Spleen (tissue), 11 donors: ENCODE measurements around the gene IL6R. TPM values are rescaled to one million over a fixed set of nuclear protein-coding genes. Genes with fewer than 3 reads are reported as not detected.

Experiments
- DNase-seq: peaks from one replicate; pipeline ENCODE4 v3.0.0-alpha.2; 2020
- H3K27ac ChIP-seq, 8 donors: fragments of 200-600 bp; sonication (generic) in 7 of 8; 1 replicate in 4 of 8; 2 replicates in 4 of 8; pipeline versions ENCODE4 v1.5.0 to v1.8.0; 2016 to 2021; ENCODE audit warnings: inconsistent platforms in 4 of 8, mild to moderate bottlenecking in 4 of 8, moderate library complexity in 1 of 8
- H3K27me3 ChIP-seq, 7 donors: fragments of 200-600 bp; sonication (generic) in 6 of 7; replicated peaks in 1 of 7; 1 replicate in 4 of 7; 2 replicates in 3 of 7; pipeline versions ENCODE4 v1.5.0 to v1.8.0; 2016 to 2021; ENCODE audit warnings: inconsistent platforms in 3 of 7, mild to moderate bottlenecking in 1 of 7
- H3K36me3 ChIP-seq, 6 donors: fragments of 200-600 bp; sonication (generic) in 5 of 6; 1 replicate in 4 of 6; 2 replicates in 2 of 6; pipeline versions ENCODE4 v1.5.0 to v1.8.0; 2016 to 2021; ENCODE audit warnings: inconsistent platforms in 2 of 6
- H3K4me1 ChIP-seq, 6 donors: fragments of 200-600 bp; sonication (generic) in 5 of 6; 1 replicate in 3 of 6; 2 replicates in 3 of 6; pipeline versions ENCODE4 v1.5.0 to v1.8.0; 2016 to 2021; ENCODE audit warnings: inconsistent platforms in 3 of 6
- H3K4me3 ChIP-seq, 8 donors: fragments of 200-600 bp; sonication (generic) in 7 of 8; 1 replicate in 4 of 8; 2 replicates in 4 of 8; pipeline versions ENCODE4 v1.5.0 to v1.8.0; 2016 to 2021; ENCODE audit warnings: inconsistent platforms in 4 of 8, mild to moderate bottlenecking in 4 of 8, moderate library complexity in 2 of 8
- H3K9me3 ChIP-seq, 8 donors: fragments of 200-600 bp; sonication (generic) in 7 of 8; 1 replicate in 4 of 8; 2 replicates in 4 of 8; pipeline versions ENCODE4 v1.5.0 to v1.8.0; 2016 to 2021; ENCODE audit warnings: inconsistent platforms in 4 of 8
- CTCF ChIP-seq, 11 experiments: fragments of 200-600 bp in 7 of 11; fragments of 450-650 bp in 4 of 11; sonication (generic) in 4 of 11; IDR thresholded peaks in 8 of 11; conservative IDR thresholded peaks in 3 of 11; 1 replicate in 7 of 11; 2 replicates in 4 of 11; pipeline versions ENCODE4 v1.4.0 to v1.8.0; 2016 to 2021; ENCODE audit warnings: antibody characterized with exemption in 11 of 11, inconsistent platforms in 4 of 11, mild to moderate bottlenecking in 1 of 11
- POLR2A ChIP-seq, 3 donors: fragments of 450-650 bp; IDR thresholded peaks; one replicate each; pipeline ENCODE4 v1.5.1; 2017; ENCODE audit warnings: antibody characterized with exemption in 3 of 3, mild to moderate bottlenecking in 1 of 3
- POLR2AphosphoS5 ChIP-seq, 3 donors: sonication (generic); formaldehyde crosslinking; IDR thresholded peaks; one replicate each; pipeline ENCODE4 v1.5.1; 2017; ENCODE audit warnings: antibody characterized with exemption in 3 of 3
- WGBS, 5 donors: extraction: QIAGEN DNeasy Blood & Tissue Kit in 3 of 5; methylation state at CpG; one replicate each; pipeline versions ENCODE4 v1.1.5 to v1.1.7; 2013 to 2018; 5-methylcytosine and 5-hydroxymethylcytosine counted together
- intact Hi-C: fragments of 100-400 bp; cut with DNase I; formaldehyde crosslinking; loops from one replicate; pipeline ENCODE4 v1.15.0; 2023; ENCODE audit warnings: low total_unique reads
- polyA plus RNA-seq, 3 donors: library from polyadenylated mRNA; stranded (reverse); fragments of 200-250 nt; gene quantifications; one replicate each; pipeline ENCODE4 v1.2.1, GENCODE V29; 2013
- total RNA-seq, 7 donors: library from RNA; depleted of rRNA in 3 of 7; stranded (reverse); fragments of >200 nt in 3 of 7; fragmentation: NEBNext Ultra II Directional in 4 of 7; extraction: Animal tissue kit (Norgen Biotek cat#: 25700) in 4 of 7; gene quantifications; one replicate each; pipeline versions ENCODE4 v1.1.0 to v1.2.1, GENCODE V29; 2016 to 2021
- donor health status: healthy with polysubstance abuse.
- donor health status: DM: no; HTN: no; CAD: no; lungs with moderate emphysema.
- donor health status: DM: no; HTN: no; CAD: no.
- donor health status: Bipolar disorder and iron deficiency.
- donor health status: healthy.
- donor health status: DM: no; HTN: no; CAD: no.
- donor health status: DM: yes; HTN: yes; CAD: no.

Gene IL6R
- total and polyA plus RNA-seq, 10 donors = 2.8 to 74.5 (median 47.8) TPM

- Histone ChIP-seq H3K27me3 (no peaks in the 10 kb centered on the region), H3K4me3 (no peak overlapping the region), H3K36me3 (peaks cover 0 to 94% (median 10%) of the 10 kb centered on the region in 6 donors), H3K27ac (no peak overlapping the region), H3K9me3 (no peaks in the 10 kb centered on the region), H3K4me1 (peaks cover 0 to 60% (median 29%) of the 10 kb centered on the region in 6 donors)
- DNase-seq = no peak
- 88 to 92% (median 89%) methylated on average over 8 of the region's 8 CpGs for WGBS, 5 donors
- intact Hi-C loops = no loop called here
- no peak for TF ChIP-seq POLR2AphosphoS5 (IDR thresholded peaks at IDR 0.05)
- no peak for TF ChIP-seq POLR2A (IDR thresholded peaks at IDR 0.05)
- no peak for TF ChIP-seq CTCF (IDR thresholded peaks at IDR 0.05 in 8 of 11, conservative IDR thresholded peaks at IDR 0.05 in 3 of 11)
These were observed 38.3 kb downstream of the IL6R start for GRCh38 chr1:154443274-154444013.

DNA sequence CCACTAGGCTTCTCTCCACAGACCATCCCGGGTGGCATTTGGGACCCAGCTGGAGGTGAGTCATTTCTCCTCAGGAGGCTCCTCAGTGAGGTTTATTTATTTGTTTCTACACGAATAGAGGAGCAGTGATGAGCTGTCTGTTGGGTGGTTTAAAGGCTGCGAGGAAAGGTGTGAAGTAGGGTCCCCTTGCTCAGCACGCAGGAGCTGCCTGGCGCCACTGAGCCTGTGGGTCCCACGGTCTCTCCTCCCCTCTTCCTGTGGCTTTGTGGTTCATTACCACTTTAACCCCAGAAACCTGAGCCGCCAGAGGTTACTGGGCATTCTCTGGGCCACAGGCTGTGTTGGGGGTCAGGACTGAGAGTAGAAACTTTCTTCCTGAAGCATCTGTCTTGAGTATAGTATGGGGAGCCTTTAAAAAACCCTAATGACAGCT, 39.9 kb downstream of the IL6R start:
- WGBS, 5 donors = 31 to 38% (median 35%) methylated on average over 6 to 7 of the region's 7 CpGs
- intact Hi-C loops = no loop called here
- Histone ChIP-seq H3K4me3 (no peak overlapping the region), H3K36me3 (peaks cover 0 to 96% (median 20%) of the 10 kb centered on the region in 6 donors), H3K27ac (no peak overlapping the region), H3K27me3 (no peaks in the 10 kb centered on the region), H3K4me1 (peaks cover 0 to 44% (median 16%) of the 10 kb centered on the region in 6 donors), H3K9me3 (no peaks in the 10 kb centered on the region)
- no peak for TF ChIP-seq CTCF (IDR thresholded peaks at IDR 0.05 in 8 of 11, conservative IDR thresholded peaks at IDR 0.05 in 3 of 11)
- TF ChIP-seq POLR2A (IDR thresholded peaks at IDR 0.05) = no peak
- TF ChIP-seq POLR2AphosphoS5 (IDR thresholded peaks at IDR 0.05) = no peak
- DNase-seq = no peak

DNA sequence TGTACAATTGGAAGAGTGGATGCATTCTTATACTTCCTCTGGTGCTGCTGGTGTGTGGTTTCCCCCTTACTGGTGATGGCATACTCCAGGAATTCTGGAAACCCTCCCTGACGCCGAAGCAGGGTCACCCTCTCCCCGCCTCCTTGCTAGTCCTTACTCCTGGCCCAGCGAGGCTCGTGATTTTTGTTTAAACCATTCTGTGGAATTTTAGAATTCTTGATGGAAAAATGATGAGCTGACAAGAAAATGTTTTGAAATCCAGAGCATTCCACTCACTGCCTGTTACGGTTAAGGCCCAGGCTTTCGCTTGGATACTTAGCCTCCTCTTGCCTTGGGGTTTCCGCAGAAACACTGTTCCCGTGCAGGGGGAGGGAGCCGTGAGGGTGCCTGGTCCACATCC, 41.1 kb downstream of the IL6R start:
- Histone ChIP-seq H3K27ac (no peak overlapping the region), H3K9me3 (no peaks in the 10 kb centered on the region), H3K27me3 (no peaks in the 10 kb centered on the region), H3K4me1 (peaks cover 0 to 32% (median 8%) of the 10 kb centered on the region in 6 donors), H3K4me3 (no peak overlapping the region), H3K36me3 (peaks cover 0 to 97% (median 22%) of the 10 kb centered on the region in 6 donors)
- intact Hi-C loops = no loop called here
- TF ChIP-seq POLR2AphosphoS5 (IDR thresholded peaks at IDR 0.05) = no peak
- DNase-seq = no peak
- 85 to 95% (median 90%) methylated on average over 10 of the region's 10 CpGs for WGBS, 5 donors

GRCh38 chr1:154446789-154447188, 41.6 kb downstream of the IL6R start:
- intact Hi-C loops = no loop called here
- H3K9me3 ChIP-seq = no peaks in the 10 kb centered on the region
- H3K36me3 ChIP-seq = peaks cover 0 to 97% (median 25%) of the 10 kb centered on the region in 6 donors
- DNase-seq = no peak
- no peaks in the 10 kb centered on the region for H3K27me3 ChIP-seq
- no peak overlapping the region for H3K27ac ChIP-seq
- peaks cover 0 to 27% (median 6%) of the 10 kb centered on the region in 6 donors for H3K4me1 ChIP-seq
- TF ChIP-seq POLR2A (IDR thresholded peaks at IDR 0.05) = no peak
- no peak for TF ChIP-seq POLR2AphosphoS5 (IDR thresholded peaks at IDR 0.05)
- no peak for TF ChIP-seq CTCF (IDR thresholded peaks at IDR 0.05 in 8 of 11, conservative IDR thresholded peaks at IDR 0.05 in 3 of 11)
- no peak overlapping the region for H3K4me3 ChIP-seq
- WGBS, 5 donors = 88 to 97% (median 93%) methylated on average over 6 of the region's 6 CpGs
